Left lung (tissue), 10 donors: Measurements from ENCODE around the gene PANX3. TPM values are rescaled to one million over a fixed set of nuclear protein-coding genes. Genes with fewer than 3 reads are reported as not detected.

Experiments used
- ATAC-seq: fragments of 200-7000 bp; cut with Tn5 transposase; one replicate; pipeline ENCODE4 v1.9.1; 2020; ENCODE audit warnings: moderate library complexity
- DNase-seq, 4 donors: peaks; one replicate each; pipeline ENCODE4 v3.0.0-alpha.2; 2013 to 2020
- H3K27ac ChIP-seq, 2 donors: fragments of 200-600 bp; sonication (generic) in 1 of 2; one replicate each; pipeline versions ENCODE4 v1.5.0 to v1.8.0; 2020 to 2021
- H3K27me3 ChIP-seq, 2 donors: fragments of 200-600 bp; sonication (generic) in 1 of 2; one replicate each; pipeline versions ENCODE4 v1.5.0 to v1.8.0; 2020 to 2021
- H3K36me3 ChIP-seq, 2 donors: fragments of 200-600 bp; sonication (generic) in 1 of 2; one replicate each; pipeline versions ENCODE4 v1.5.0 to v1.8.0; 2020 to 2021
- H3K4me1 ChIP-seq, 2 donors: fragments of 200-600 bp; one replicate each; pipeline ENCODE4 v1.8.0; 2021
- H3K4me3 ChIP-seq, 2 donors: fragments of 200-600 bp; sonication (generic) in 1 of 2; one replicate each; pipeline versions ENCODE4 v1.5.0 to v1.8.0; 2020 to 2021; ENCODE audit warnings: mild to moderate bottlenecking in 1 of 2
- H3K9me3 ChIP-seq, 2 donors: fragments of 200-600 bp; sonication (generic) in 1 of 2; one replicate each; pipeline versions ENCODE4 v1.5.0 to v1.8.0; 2020 to 2021
- CTCF ChIP-seq, 2 donors: fragments of 200-600 bp; sonication (generic) in 1 of 2; IDR thresholded peaks; one replicate each; pipeline versions ENCODE4 v1.5.0 to v1.8.0; 2021; ENCODE audit warnings: antibody characterized with exemption in 2 of 2
- intact Hi-C, 2 donors: fragments of 100-400 bp; cut with DNase I; formaldehyde crosslinking; loops; one replicate each; pipeline versions ENCODE4 v1.11.2 to v1.14.2; 2022
- polyA plus RNA-seq, 6 donors: library from polyadenylated mRNA; unstranded; fragments of 120-200 nt; gene quantifications; one replicate each; pipeline ENCODE4 v1.2.1, GENCODE V29; 2013; ENCODE audit not compliant: insufficient read length in 6 of 6
- total RNA-seq, 2 donors: library from RNA; stranded (reverse); fragmentation: NEBNext Ultra II Directional; extraction: Animal tissue kit (Norgen Biotek cat#: 25700); gene quantifications; one replicate each; pipeline ENCODE4 v1.2.1, GENCODE V29; 2021
- donor health status: DM: no; HTN: yes; CAD: no.
- donor health status: DM: no; HTN: no; CAD: no.

Gene PANX3
- total and polyA plus RNA-seq, 8 donors = not detected

GRCh38 chr11:124638500-124638899 lies 27.3 kb downstream of the PANX3 start:
- Histone ChIP-seq H3K4me1 (no peaks in the 10 kb centered on the region), H3K27me3 (no peaks in the 10 kb centered on the region), H3K4me3 (no peak overlapping the region), H3K27ac (no peak overlapping the region), H3K9me3 (no peaks in the 10 kb centered on the region), H3K36me3 (peaks cover 0 to 63% of the 10 kb centered on the region in 2 donors)
- ATAC-seq = no peak
- DNase-seq = no peak
- no peak for TF ChIP-seq CTCF (IDR thresholded peaks at IDR 0.05)
- intact Hi-C loops = no loop called here

- H3K36me3 ChIP-seq = peaks cover 0 to 56% of the 10 kb centered on the region in 2 donors
- H3K4me1 ChIP-seq = peaks cover 0 to 1% of the 10 kb centered on the region in 2 donors
- DNase-seq (no peak), ATAC-seq (no peak)
- intact Hi-C loops = no loop called here
- no peak overlapping the region for H3K4me3 ChIP-seq
- H3K9me3 ChIP-seq = no peaks in the 10 kb centered on the region
- TF ChIP-seq CTCF (IDR thresholded peaks at IDR 0.05) = no peak
- H3K27me3 ChIP-seq = no peaks in the 10 kb centered on the region
- no peak overlapping the region for H3K27ac ChIP-seq
Observed at GRCh38 chr11:124639186-124639585, 28.0 kb downstream of the PANX3 start.

GRCh38 chr11:124640666-124641065 lies 29.4 kb downstream of the PANX3 start:
- DNase-seq (no peak), ATAC-seq (no peak)
- Histone ChIP-seq H3K4me3 (no peak overlapping the region), H3K36me3 (peaks cover 0 to 43% of the 10 kb centered on the region in 2 donors), H3K9me3 (no peaks in the 10 kb centered on the region), H3K27me3 (no peaks in the 10 kb centered on the region), H3K27ac (no peak overlapping the region), H3K4me1 (peaks cover 0 to 7% of the 10 kb centered on the region in 2 donors)
- intact Hi-C loops = no loop called here
- no peak for TF ChIP-seq CTCF (IDR thresholded peaks at IDR 0.05)

- H3K27ac ChIP-seq = no peak overlapping the region
- no peak for DNase-seq
- no peak for ATAC-seq
- intact Hi-C loops = no loop called here
- no peaks in the 10 kb centered on the region for H3K27me3 ChIP-seq
- no peak for TF ChIP-seq CTCF (IDR thresholded peaks at IDR 0.05)
- no peaks in the 10 kb centered on the region for H3K9me3 ChIP-seq
- peaks cover 0 to 27% of the 10 kb centered on the region in 2 donors for H3K36me3 ChIP-seq
- peaks cover 0 to 7% of the 10 kb centered on the region in 2 donors for H3K4me1 ChIP-seq
- H3K4me3 ChIP-seq = no peak overlapping the region
Observed at GRCh38 chr11:124642628-124643027, 31.4 kb downstream of the PANX3 start.

GRCh38 chr11:124643042-124643604 lies 31.9 kb downstream of the PANX3 start:
- H3K27ac ChIP-seq = no peak overlapping the region
- intact Hi-C loops = no loop called here
- H3K36me3 ChIP-seq = peaks cover 0 to 23% of the 10 kb centered on the region in 2 donors
- ATAC-seq (no peak), DNase-seq (no peak)
- no peak for TF ChIP-seq CTCF (IDR thresholded peaks at IDR 0.05)
- H3K4me3 ChIP-seq = no peak overlapping the region
- H3K27me3 ChIP-seq = no peaks in the 10 kb centered on the region
- H3K9me3 ChIP-seq = no peaks in the 10 kb centered on the region
- H3K4me1 ChIP-seq = peaks cover 0 to 7% of the 10 kb centered on the region in 2 donors
